TTC549 (cell line): Measurements from ENCODE around the gene FAM174C.

Experiments used
- FAIRE-seq: peaks from 2 replicates; lab custom pipeline; 2012; peaks lifted over from hg19 to GRCh38; lab: Jason Lieb, UNC

FAM174C gene

GRCh38 chr19:1286487-1287353, 11.4 kb downstream of the FAM174C start:
- FAIRE-seq = no peak

GRCh38 chr19:1287354-1288225, 12.3 kb downstream of the FAM174C start:
- FAIRE-seq = no peak

- FAIRE-seq = no peak
Measured at GRCh38 chr19:1288226-1288612, 12.9 kb downstream of the FAM174C start.

- FAIRE-seq = no peak
Measured at GRCh38 chr19:1288833-1289685, 13.7 kb downstream of the FAM174C start.

- FAIRE-seq = no peak
Measured at GRCh38 chr19:1289686-1290025, 14.3 kb downstream of the FAM174C start.

- no peak for FAIRE-seq
Measured at GRCh38 chr19:1290196-1290702, 14.9 kb downstream of the FAM174C start.

- FAIRE-seq = no peak
Measured at GRCh38 chr19:1290703-1291651, 15.6 kb downstream of the FAM174C start.

- no peak for FAIRE-seq
Measured at GRCh38 chr19:1291761-1292418, 16.6 kb downstream of the FAM174C start.

- FAIRE-seq = no peak
Measured at GRCh38 chr19:1292419-1293151, 17.3 kb downstream of the FAM174C start.

GRCh38 chr19:1293782-1294604, 18.7 kb downstream of the FAM174C start:
- no peak for FAIRE-seq

- no peak for FAIRE-seq
Measured at GRCh38 chr19:1294688-1295087, 19.4 kb downstream of the FAM174C start.

GRCh38 chr19:1295169-1296012, 20.1 kb downstream of the FAM174C start:
- no peak for FAIRE-seq

GRCh38 chr19:1296078-1296477, 20.7 kb downstream of the FAM174C start:
- no peak for FAIRE-seq

GRCh38 chr19:1296575-1297271, 21.4 kb downstream of the FAM174C start:
- no peak for FAIRE-seq

- no peak for FAIRE-seq
Measured at GRCh38 chr19:1298235-1298634, 22.9 kb downstream of the FAM174C start.

GRCh38 chr19:1299801-1300200, 24.5 kb downstream of the FAM174C start:
- FAIRE-seq = no peak
